ENCODE measurements around the gene STX18.
A peak's percentile ranks its signal among the peaks of the same experiment; 100 is the strongest.
"Not testable (repeated sequence)": the region's sequence is repeated elsewhere in the genome, so short reads cannot be mapped to it uniquely, and the experiment has no call there.

The STX18 gene

GRCh38 chr4:4552042-4552441 lies 10.2 kb upstream of the STX18 start:
- DNase-seq: not testable (repeated sequence)

GRCh38 chr4:4550161-4550560 lies 8.3 kb upstream of the STX18 start:
- DNase-seq: not testable (repeated sequence)

GRCh38 chr4:4549534-4549933 lies 7.7 kb upstream of the STX18 start:
- DNase-seq: no peak

GRCh38 chr4:4542774-4543485 lies 1.1 kb upstream of the STX18 start:
- no peak for DNase-seq

DNA sequence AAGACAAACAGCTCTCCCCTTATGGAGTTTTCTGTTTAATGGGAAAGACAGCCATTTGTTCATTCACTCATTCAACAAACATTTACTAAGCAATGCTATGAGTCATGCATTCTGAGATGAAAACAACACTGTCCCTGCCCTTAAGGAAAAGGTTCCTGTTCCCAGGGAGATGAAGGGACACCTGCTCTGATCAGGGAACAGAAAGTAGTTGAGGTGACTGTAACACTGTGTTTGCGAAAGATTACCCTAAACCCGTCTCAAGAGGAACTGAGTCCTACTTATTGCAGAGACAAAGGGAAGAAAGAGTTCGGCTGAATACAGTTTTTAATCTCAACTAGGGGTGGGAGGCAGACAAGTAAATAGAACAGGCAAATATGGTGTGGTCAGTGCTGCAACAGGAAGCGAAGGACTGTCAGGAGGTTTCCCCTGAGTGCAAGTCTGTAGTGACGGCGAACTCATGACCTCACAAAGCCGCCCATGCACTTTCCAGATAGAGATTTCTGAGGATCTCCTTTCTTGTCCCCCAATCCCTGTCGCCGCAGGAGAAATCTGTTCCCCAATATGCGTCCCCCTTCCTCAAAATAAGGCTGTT lies 712 bp downstream of the STX18 start:
- DNase-seq: peak; percentile 20

DNA sequence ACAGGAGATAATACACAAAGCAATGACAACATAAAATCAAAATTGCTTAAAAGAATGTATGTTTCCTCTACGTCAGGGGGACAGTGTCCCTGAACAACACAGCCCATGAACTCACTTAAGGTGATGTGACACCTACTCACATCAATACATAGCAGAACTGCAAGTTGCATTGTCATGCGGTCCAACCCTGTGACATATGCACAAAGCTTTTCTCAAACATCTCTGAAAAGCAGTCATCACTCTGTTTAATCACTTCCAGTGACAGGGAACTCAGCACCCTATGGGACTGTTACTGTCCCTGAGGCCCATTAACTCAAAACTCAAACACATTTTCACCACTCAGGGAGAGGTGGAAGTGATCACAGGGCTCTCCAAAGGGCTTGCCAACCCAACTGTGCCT lies 2.4 kb downstream of the STX18 start:
- no peak for DNase-seq

DNA sequence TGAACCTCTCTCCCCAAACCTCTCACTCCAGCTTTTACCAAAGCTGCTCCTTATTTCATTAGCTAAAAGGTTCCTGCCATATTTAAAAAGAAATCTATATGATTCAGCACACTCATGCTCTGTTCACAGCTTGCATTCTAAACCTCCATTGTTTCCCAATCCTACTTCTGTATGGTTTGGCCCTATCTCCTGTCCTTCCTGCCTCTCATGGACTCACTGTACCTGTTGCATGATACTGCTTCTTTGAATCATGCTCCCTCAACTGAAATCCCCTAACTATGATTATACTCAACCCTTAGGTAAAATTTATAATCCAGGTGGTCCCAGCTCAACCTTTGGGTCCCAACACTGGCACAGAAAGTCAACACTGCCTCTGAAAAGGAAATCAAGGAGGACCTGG lies 6.3 kb downstream of the STX18 start:
- DNase-seq: no peak

DNA sequence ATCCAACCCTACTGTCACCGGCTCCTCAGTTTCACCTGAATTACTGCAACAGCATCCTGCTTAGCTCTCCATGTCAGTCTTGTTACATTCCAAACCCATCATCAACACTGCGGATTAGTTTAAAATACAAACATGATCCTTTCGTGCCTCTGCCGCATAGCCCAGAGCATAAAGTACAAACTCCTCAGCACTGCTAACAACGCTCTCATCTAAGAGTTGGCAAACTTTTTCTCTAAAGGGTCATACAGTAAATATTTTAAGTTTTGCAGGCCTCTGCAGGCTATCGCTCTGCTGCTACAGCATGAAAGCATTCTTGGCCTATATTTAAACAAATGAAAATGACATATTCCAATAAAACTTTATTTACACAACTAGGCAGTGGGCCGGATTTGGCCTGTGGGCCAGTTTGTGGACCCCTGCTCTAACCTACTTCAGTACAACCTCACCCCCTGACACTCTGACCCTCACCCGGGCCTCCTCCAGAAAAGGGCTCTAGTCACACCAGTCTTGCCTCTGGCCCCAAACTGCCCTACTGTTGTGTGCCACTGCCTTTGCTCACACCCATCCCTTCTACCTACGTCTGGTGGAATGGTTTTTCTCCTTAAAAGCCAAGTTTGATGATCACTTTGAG lies 7.2 kb downstream of the STX18 start:
- DNase-seq: no peak

DNA sequence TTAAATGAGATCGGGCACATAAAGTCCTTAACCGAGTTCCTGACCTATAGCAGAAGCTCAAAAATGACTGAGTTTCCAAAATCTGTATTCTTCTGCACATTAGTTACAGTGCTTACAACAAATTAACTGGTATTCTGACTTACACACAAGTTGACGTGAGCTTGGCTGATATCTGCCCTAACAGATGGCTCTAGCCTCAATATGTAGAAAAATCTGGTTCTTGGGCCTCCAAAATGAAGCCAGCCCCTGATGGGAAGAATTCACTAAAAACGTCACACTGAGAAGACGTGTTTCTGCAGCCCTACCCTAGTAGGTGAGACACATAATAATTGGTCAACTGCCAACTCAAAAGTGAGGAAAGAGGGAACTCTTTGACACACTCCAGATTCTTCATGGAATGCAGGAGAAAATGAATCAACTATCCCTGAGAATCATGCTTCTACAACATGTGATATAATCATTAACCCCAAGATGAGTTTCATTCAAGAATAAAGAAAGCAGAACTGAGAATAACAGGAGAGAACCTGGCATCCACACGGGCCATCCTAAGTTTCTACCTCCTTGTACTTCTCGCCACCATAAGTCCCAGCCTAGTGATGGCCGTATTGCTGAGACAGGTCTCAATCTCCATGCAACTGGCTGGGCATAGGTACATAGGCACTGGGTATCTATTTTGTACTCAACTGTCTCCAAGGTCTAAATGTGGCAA lies 8.2 kb downstream of the STX18 start:
- DNase-seq: no peak

- no peak for DNase-seq
These were observed 9.3 kb downstream of the STX18 start for GRCh38 chr4:4532371-4533154.

GRCh38 chr4:4529392-4529791 lies 12.5 kb downstream of the STX18 start:
- no peak for DNase-seq

DNA sequence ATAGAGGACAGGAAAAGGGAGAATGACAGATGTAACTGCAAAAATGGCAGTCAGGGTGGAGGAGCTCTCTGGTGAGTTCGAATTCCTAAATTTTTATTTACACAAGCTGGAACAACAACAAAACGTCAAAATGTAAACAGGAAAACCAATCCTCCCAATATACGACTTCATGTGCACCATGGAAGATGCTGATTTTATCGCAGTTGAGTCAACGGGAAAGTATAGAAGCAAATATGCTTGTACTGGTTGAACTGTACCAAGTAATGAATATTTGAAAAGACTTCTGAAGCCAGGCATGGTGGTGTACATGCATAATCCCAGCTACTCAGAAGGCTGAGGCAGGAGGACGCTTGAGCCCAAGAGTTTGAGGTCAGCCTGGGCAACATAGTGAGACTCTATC lies 15.4 kb downstream of the STX18 start:
- DNase-seq: no peak

DNA sequence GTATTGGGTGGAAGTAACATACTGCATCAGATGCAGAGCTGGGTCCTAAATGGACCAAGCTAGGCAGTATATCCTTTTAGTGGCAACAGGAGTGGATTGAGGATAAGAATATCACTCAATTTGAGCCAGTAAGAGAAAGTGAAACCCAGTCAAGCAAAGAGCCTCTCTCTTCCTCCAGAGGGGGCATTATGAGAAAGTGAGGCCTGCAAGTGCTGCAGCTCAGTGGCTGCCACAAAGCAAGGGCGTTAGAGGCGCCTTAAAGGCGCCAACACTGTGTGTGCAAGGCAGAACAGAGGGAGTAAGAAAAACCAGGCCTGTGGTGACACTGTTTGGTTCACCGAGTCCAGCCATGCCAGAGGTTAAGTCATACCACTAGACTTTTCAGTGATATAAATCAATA lies 17.5 kb downstream of the STX18 start:
- DNase-seq: peak; percentile 13

- DNase-seq: no peak
These were observed 20.1 kb downstream of the STX18 start for GRCh38 chr4:4521731-4522130.

GRCh38 chr4:4521136-4521535 lies 20.7 kb downstream of the STX18 start:
- no peak for DNase-seq

DNA sequence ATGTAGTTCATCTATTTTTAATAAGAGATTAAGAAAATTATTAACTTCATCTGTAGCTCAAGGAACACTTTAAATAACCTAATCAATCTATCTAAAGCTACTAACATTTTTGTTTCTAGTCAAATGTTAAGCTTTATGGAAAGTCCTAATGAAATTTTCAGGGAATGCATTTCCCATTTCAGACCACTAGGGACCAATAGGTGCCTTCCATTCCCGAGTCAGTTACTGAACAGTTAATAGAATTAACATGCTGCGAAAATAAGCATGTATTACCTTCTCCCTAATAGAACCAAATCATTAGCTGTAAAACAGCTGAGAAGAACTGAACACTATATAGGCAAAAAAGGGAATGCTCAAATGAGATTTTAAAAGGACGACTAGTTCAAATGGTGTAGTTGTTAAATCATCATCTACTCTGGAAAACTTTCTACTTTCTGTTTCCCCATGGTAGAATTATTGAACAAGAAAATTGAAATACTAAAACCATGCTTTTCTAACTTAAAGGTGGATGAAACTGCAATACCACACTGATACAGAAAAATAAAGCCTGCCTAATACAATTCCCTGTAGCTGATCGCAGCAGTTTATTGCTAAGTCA lies 22.5 kb downstream of the STX18 start:
- DNase-seq: no peak

GRCh38 chr4:4518747-4519146 lies 23.1 kb downstream of the STX18 start:
- DNase-seq: no peak

- no peak for DNase-seq
These were observed 27.1 kb downstream of the STX18 start for GRCh38 chr4:4514786-4515185.

DNA sequence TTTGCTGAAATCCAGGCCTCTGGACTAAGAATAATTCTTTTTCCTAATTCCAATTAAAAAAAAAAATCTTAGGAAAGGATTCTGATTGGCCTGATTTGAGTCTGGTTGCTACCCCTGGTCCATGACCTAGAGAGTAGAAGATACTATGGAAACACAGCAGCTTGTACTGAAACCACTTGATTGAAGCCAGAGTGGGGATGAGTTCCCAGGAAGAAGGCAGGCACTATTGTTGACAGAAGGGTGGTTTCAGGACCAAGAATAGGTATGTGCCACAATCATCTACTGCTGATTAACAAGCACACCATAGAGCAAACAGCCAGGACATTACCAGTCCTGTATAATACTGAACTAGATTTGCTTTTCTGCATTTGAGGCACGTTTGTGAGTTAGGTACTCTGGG lies 29.6 kb downstream of the STX18 start:
- no peak for DNase-seq

GRCh38 chr4:4510641-4511040 lies 31.2 kb downstream of the STX18 start:
- DNase-seq: not testable (repeated sequence)

GRCh38 chr4:4509521-4509920 lies 32.3 kb downstream of the STX18 start:
- DNase-seq: no peak

- no peak for DNase-seq
These were observed 33.9 kb downstream of the STX18 start for GRCh38 chr4:4507923-4508322.

DNA sequence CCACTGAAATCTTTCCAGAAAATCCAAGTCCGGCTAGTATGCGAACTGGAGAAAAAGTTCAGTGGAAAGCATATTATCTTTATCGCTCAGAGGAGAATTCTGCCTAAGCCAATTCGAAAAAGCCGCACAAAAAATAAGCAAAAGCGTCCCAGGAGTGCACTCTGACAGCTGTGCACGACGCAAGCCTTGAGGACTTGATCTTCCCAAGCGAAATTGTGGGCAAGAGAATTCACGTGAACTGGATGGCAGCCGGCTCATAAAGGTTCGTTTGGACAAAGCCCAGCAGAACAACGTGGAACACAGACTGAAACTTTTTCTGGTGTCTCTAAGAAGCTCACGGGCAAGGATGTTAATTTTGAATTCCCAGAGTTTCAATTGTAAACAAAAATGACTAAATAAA lies 34.4 kb downstream of the STX18 start:
- DNase-seq: no peak

Measured in stimulated activated CD4-positive, alpha-beta T cell treated with anti-CD3 and anti-CD28 coated beads, Interleukin-4, amount 100 ng/mL, for 24 hours (primary cell).